ENCODE measurements around the gene NTSR1.

DNA sequence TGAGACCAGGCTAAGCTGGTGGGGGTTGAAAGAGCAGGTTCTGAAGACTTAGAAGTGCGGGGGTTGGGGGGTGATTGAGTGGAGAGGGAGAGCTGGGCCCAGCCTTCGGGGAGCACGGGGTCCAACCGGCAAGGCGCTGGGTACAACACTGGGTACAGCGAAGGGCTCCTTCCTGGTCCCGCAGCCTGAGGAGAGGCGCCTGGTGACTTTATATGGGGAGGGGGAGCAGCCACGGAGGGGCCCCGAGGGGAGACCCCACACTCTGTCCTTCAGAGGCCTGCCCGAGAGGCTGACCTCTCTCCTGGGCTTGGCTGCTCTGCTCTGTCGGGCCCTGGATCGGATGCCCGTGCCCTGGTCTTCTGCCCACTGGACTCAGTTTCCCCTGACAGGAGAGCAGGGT is 10.4 kb upstream of the NTSR1 start:
- TF ChIP-seq YY1 (IDR thresholded peaks at IDR 0.05; ENCODE audit: insufficient read depth, insufficient read length) (no peak), ZNF274 (IDR thresholded peaks at IDR 0.05; ENCODE audit: low read depth, low read length) (no peak)

Measured in NT2/D1 (cell line).